ENCODE results near the gene TTC23.

GRCh38 chr15:99168601-99169580 lies 80.5 kb downstream of the TTC23 start:
- no peak for TF ChIP-seq EZH2 (optimal IDR thresholded peaks at IDR 0.05; ENCODE audit: low read depth, low read length)
- TF ChIP-seq EZH2phosphoT487 (IDR thresholded peaks at IDR 0.05; ENCODE audit: low read length), result no peak

Data from MM.1S (cell line).